Right lobe of liver (tissue), 4 donors: Measurements from ENCODE around the gene EPHA4.

ENCODE experiments used
- POLR2A ChIP-seq: fragments of 450-650 bp; IDR thresholded peaks from one replicate; pipeline ENCODE4 v1.6.1; 2017; ENCODE audit warnings: antibody characterized with exemption, mild to moderate bottlenecking
- TF ChIP-seq, protein P1 (sequence below), 4 donors: fragments of 200-600 bp in 3 of 4; fragments of 450-650 bp in 1 of 4; IDR thresholded peaks; one replicate each; pipeline versions ENCODE4 v1.5.1 to v1.8.0; 2016 to 2022; ENCODE audit warnings: antibody characterized with exemption in 4 of 4, mild to moderate bottlenecking in 2 of 4
- donor health status: DM: no; HTN: no; CAD: no.
- donor health status: DM: no; HTN: no; CAD: no.
- donor health status: DM: no; HTN: yes; CAD: no.

GRCh38 chr2:221518201-221518934, 53.7 kb downstream of the EPHA4 start:
- TF ChIP-seq, protein P1, sequence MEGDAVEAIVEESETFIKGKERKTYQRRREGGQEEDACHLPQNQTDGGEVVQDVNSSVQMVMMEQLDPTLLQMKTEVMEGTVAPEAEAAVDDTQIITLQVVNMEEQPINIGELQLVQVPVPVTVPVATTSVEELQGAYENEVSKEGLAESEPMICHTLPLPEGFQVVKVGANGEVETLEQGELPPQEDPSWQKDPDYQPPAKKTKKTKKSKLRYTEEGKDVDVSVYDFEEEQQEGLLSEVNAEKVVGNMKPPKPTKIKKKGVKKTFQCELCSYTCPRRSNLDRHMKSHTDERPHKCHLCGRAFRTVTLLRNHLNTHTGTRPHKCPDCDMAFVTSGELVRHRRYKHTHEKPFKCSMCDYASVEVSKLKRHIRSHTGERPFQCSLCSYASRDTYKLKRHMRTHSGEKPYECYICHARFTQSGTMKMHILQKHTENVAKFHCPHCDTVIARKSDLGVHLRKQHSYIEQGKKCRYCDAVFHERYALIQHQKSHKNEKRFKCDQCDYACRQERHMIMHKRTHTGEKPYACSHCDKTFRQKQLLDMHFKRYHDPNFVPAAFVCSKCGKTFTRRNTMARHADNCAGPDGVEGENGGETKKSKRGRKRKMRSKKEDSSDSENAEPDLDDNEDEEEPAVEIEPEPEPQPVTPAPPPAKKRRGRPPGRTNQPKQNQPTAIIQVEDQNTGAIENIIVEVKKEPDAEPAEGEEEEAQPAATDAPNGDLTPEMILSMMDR (IDR thresholded peaks at IDR 0.05): no peak
- no peak for TF ChIP-seq POLR2A
